ENCODE results near the gene PCDH9. TPM values are rescaled to one million over a fixed set of nuclear protein-coding genes. Genes with fewer than 3 reads are reported as not detected.

PCDH9 gene
- total RNA-seq, 1 donor from 2014 or later: 10.4 TPM

- TF ChIP-seq, protein P1, sequence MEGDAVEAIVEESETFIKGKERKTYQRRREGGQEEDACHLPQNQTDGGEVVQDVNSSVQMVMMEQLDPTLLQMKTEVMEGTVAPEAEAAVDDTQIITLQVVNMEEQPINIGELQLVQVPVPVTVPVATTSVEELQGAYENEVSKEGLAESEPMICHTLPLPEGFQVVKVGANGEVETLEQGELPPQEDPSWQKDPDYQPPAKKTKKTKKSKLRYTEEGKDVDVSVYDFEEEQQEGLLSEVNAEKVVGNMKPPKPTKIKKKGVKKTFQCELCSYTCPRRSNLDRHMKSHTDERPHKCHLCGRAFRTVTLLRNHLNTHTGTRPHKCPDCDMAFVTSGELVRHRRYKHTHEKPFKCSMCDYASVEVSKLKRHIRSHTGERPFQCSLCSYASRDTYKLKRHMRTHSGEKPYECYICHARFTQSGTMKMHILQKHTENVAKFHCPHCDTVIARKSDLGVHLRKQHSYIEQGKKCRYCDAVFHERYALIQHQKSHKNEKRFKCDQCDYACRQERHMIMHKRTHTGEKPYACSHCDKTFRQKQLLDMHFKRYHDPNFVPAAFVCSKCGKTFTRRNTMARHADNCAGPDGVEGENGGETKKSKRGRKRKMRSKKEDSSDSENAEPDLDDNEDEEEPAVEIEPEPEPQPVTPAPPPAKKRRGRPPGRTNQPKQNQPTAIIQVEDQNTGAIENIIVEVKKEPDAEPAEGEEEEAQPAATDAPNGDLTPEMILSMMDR (IDR thresholded peaks at IDR 0.05; ENCODE audit: insufficient read depth, low read depth, low read length): no peak
- no peak for TF ChIP-seq EZH2 (IDR thresholded peaks at IDR 0.05; ENCODE audit: insufficient read depth, low read length)
- no peak overlapping the region for H2AFZ ChIP-seq (ENCODE audit: low read depth, low read length)
- H3K9ac ChIP-seq (ENCODE audit: low read length): no peak overlapping the region
- H3K27ac ChIP-seq (ENCODE audit: low read depth, low read length): no peak overlapping the region
- Mint-ChIP-seq H3K27me3 (ENCODE audit: low read depth, unreplicated experiment) (no peaks in the 10 kb centered on the region), H3K36me3 (ENCODE audit: low read depth, unreplicated experiment) (no peaks in the 10 kb centered on the region), H3K4me3 (ENCODE audit: unreplicated experiment) (no peak overlapping the region), H3K4me1 (ENCODE audit: low read depth, unreplicated experiment) (peaks cover 19% of the 10 kb centered on the region), H3K9me3 (ENCODE audit: unreplicated experiment) (no peaks in the 10 kb centered on the region), H3K27ac (ENCODE audit: unreplicated experiment) (peak overlapping the region; percentile 48)
- no peaks in the 10 kb centered on the region for H3K36me3 ChIP-seq (ENCODE audit: insufficient read depth, low read length)
- H3K79me2 ChIP-seq (ENCODE audit: insufficient read depth, low read length): no peaks in the 10 kb centered on the region
- no peak overlapping the region for H3K4me3 ChIP-seq (ENCODE audit: insufficient read depth, low read depth, low read length)
- no peaks in the 10 kb centered on the region for H3K4me1 ChIP-seq (ENCODE audit: insufficient read depth, low read length)
- FAIRE-seq (no peak), DNase-seq (ENCODE audit: low read depth) (peak; percentile 96)
- H4K20me1 ChIP-seq (ENCODE audit: insufficient read depth, low read length): no peaks in the 10 kb centered on the region
- peak overlapping the region; percentile 16 for H3K4me2 ChIP-seq (ENCODE audit: low read length)
- H3K27me3 ChIP-seq (ENCODE audit: insufficient read depth, low read length): no peaks in the 10 kb centered on the region
- H3K9me3 ChIP-seq (ENCODE audit: insufficient read depth, low read depth, low read length): no peaks in the 10 kb centered on the region
Observed at GRCh38 chr13:67119481-67119894, 110.6 kb downstream of the PCDH9 start.

DNA sequence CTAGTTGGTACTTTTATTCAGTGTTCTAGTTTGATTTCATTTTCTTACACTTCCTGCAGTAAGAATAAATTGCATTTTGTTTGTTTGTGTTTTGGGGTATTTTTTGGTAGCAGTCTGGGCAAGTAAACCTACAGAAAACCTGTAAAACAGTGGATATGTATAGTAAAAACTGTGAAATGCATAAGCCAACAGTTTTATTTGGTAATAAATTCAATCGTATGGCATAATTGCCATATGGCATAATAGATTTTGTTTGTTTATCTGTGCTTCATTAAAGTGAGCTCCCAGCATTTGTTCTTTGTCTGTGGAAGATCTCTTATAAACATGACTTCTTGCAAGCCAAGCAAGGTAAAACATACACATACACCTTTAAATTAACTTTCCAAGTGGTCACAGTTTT, 111.9 kb downstream of the PCDH9 start:
- H3K27ac ChIP-seq (ENCODE audit: low read depth, low read length): no peak overlapping the region
- no peaks in the 10 kb centered on the region for H3K4me1 ChIP-seq (ENCODE audit: insufficient read depth, low read length)
- no peak overlapping the region for H3K4me3 Mint-ChIP-seq (ENCODE audit: unreplicated experiment)
- no peak overlapping the region for H3K27ac Mint-ChIP-seq (ENCODE audit: unreplicated experiment)
- no peak overlapping the region for H3K4me2 ChIP-seq (ENCODE audit: low read length)
- no peaks in the 10 kb centered on the region for H3K27me3 ChIP-seq (ENCODE audit: insufficient read depth, low read length)
- TF ChIP-seq EZH2 (IDR thresholded peaks at IDR 0.05; ENCODE audit: insufficient read depth, low read length): no peak
- TF ChIP-seq, protein P1 (IDR thresholded peaks at IDR 0.05; ENCODE audit: insufficient read depth, low read depth, low read length): no peak
- H2AFZ ChIP-seq (ENCODE audit: low read depth, low read length): no peak overlapping the region
- peaks cover 19% of the 10 kb centered on the region for H3K4me1 Mint-ChIP-seq (ENCODE audit: low read depth, unreplicated experiment)
- no peaks in the 10 kb centered on the region for H4K20me1 ChIP-seq (ENCODE audit: insufficient read depth, low read length)
- H3K9me3 Mint-ChIP-seq (ENCODE audit: unreplicated experiment): no peaks in the 10 kb centered on the region
- DNase-seq (ENCODE audit: low read depth): no peak
- no peaks in the 10 kb centered on the region for H3K9me3 ChIP-seq (ENCODE audit: insufficient read depth, low read depth, low read length)
- H3K36me3 ChIP-seq (ENCODE audit: insufficient read depth, low read length): no peaks in the 10 kb centered on the region
- no peak for FAIRE-seq
- no peaks in the 10 kb centered on the region for H3K27me3 Mint-ChIP-seq (ENCODE audit: low read depth, unreplicated experiment)
- no peak overlapping the region for H3K9ac ChIP-seq (ENCODE audit: low read length)
- H3K79me2 ChIP-seq (ENCODE audit: insufficient read depth, low read length): no peaks in the 10 kb centered on the region
- H3K36me3 Mint-ChIP-seq (ENCODE audit: low read depth, unreplicated experiment): no peaks in the 10 kb centered on the region
- no peak overlapping the region for H3K4me3 ChIP-seq (ENCODE audit: insufficient read depth, low read depth, low read length)

DNA sequence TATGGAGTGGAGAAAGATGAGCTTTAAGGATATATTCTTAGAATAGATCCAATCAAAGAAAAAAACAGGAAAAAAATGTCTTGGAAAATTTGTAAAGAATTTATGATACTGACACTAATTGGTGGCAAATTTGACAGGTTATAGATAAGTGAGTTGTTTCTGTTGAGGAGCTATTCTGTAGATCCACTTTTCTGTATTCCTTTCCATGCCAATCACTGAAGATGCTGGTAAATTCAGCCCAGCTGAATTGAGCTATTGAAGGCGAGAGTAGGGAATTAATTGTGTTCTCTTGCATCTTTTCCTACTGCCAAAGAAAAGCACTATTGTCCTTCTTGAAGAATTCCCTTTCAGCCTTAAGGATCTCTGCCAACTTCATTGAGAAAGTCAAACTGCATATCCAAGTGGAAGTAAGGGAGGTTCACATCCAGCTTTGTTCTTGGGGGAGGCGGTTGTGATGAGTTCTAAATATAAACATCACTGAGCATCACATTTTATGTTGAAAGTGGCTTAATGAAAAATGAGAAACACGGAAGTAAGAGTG, 113.1 kb downstream of the PCDH9 start:
- Mint-ChIP-seq H3K4me3 (ENCODE audit: unreplicated experiment) (no peak overlapping the region), H3K36me3 (ENCODE audit: low read depth, unreplicated experiment) (no peaks in the 10 kb centered on the region), H3K27me3 (ENCODE audit: low read depth, unreplicated experiment) (no peaks in the 10 kb centered on the region), H3K9me3 (ENCODE audit: unreplicated experiment) (no peaks in the 10 kb centered on the region), H3K4me1 (ENCODE audit: low read depth, unreplicated experiment) (peaks cover 19% of the 10 kb centered on the region), H3K27ac (ENCODE audit: unreplicated experiment) (no peak overlapping the region)
- no peak overlapping the region for H3K4me2 ChIP-seq (ENCODE audit: low read length)
- H3K36me3 ChIP-seq (ENCODE audit: insufficient read depth, low read length): no peaks in the 10 kb centered on the region
- H3K27me3 ChIP-seq (ENCODE audit: insufficient read depth, low read length): no peaks in the 10 kb centered on the region
- H3K4me1 ChIP-seq (ENCODE audit: insufficient read depth, low read length): no peaks in the 10 kb centered on the region
- H3K4me3 ChIP-seq (ENCODE audit: insufficient read depth, low read depth, low read length): no peak overlapping the region
- FAIRE-seq (no peak), DNase-seq (ENCODE audit: low read depth) (no peak)
- no peaks in the 10 kb centered on the region for H4K20me1 ChIP-seq (ENCODE audit: insufficient read depth, low read length)
- H3K9me3 ChIP-seq (ENCODE audit: insufficient read depth, low read depth, low read length): no peaks in the 10 kb centered on the region
- H3K9ac ChIP-seq (ENCODE audit: low read length): no peak overlapping the region
- H2AFZ ChIP-seq (ENCODE audit: low read depth, low read length): no peak overlapping the region
- TF ChIP-seq, protein P1 (IDR thresholded peaks at IDR 0.05; ENCODE audit: insufficient read depth, low read depth, low read length): no peak
- no peak for TF ChIP-seq EZH2 (IDR thresholded peaks at IDR 0.05; ENCODE audit: insufficient read depth, low read length)
- no peaks in the 10 kb centered on the region for H3K79me2 ChIP-seq (ENCODE audit: insufficient read depth, low read length)
- no peak overlapping the region for H3K27ac ChIP-seq (ENCODE audit: low read depth, low read length)

All from astrocyte (in vitro differentiated cells and primary cell).